ENCODE measurements around the gene SSBP4. TPM values are rescaled to one million over a fixed set of nuclear protein-coding genes. Genes with fewer than 3 reads are reported as not detected.

The SSBP4 gene
- total and polyA plus RNA-seq, 2 donors (not counting 1 experiment from before 2014, with no cell fraction given): 37.0 to 64.2 TPM

DNA sequence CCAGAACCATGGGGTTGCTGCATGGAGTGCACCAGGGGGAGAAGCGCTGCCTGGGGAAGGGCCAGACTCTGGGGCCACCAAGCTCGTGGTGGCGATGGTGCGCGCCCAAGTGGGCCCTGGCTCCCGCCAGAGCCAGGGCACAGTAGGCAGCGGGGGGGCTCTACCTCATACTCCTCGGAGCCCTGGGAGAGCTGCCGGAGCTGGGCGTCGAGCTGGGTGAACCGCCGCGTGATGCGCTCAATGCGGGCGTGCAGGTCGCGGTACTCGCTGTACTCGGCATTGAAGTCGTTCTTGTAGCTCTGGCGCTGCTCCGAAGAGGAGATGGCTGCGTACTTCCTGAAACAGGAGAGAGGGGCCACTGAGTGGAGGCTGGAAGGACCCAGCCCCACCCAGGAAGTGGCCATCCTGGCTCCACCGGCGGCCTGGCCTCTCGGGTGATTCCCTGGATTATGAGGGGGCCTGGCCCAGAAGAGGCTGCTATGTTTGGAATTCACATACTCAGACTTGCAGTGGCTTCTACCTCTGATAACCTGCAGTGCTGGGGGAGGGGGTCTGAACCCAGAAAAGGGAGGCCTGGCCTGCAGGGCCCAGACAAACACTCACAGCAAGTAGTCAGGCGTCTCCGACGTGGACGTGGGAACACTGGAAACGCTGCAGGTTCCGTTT lies 27.1 kb downstream of the SSBP4 start:
- DNase-seq (no peak), ATAC-seq (ENCODE audit: low read depth) (no peak)
- Mint-ChIP-seq H3K27me3 (no peaks in the 10 kb centered on the region), H3K4me1 (peaks cover 16% of the 10 kb centered on the region), H3K9me3 (ENCODE audit: insufficient read depth) (no peaks in the 10 kb centered on the region), H3K4me3 (no peak overlapping the region), H3K27ac (no peak overlapping the region)
- H3K4me1 ChIP-seq (ENCODE audit: control insufficient read depth in 2 of 2, insufficient read depth in 2 of 2, low read length in 2 of 2): peaks cover 4 to 12% of the 10 kb centered on the region in 2 donors
- 98% methylated on average over 34 of the region's 34 CpGs for WGBS (ENCODE audit: insufficient coverage)
- no peak for TF ChIP-seq CTCF (IDR thresholded peaks at IDR 0.05)
- TF ChIP-seq EZH2 (IDR thresholded peaks at IDR 0.05; ENCODE audit: borderline replicate concordance, insufficient read depth, low read depth, low read length, poor library complexity, severe bottlenecking): no peak
- peaks cover 36% of the 10 kb centered on the region for H3K79me2 ChIP-seq (ENCODE audit: control insufficient read depth, insufficient read depth, low read length)
- H3K27me3 ChIP-seq (replicated peaks in 1 of 4; ENCODE audit: control extremely low read depth in 1 of 4, control insufficient read depth in 3 of 4, insufficient read depth in 4 of 4, low read length in 3 of 4): no peaks in the 10 kb centered on the region
- no peak overlapping the region for H3K27ac ChIP-seq (ENCODE audit: low read length in 2 of 2)
- POLR2A ChIA-PET: no interaction called here
- H2AFZ ChIP-seq (ENCODE audit: insufficient read depth, low read depth, low read length, poor library complexity, severe bottlenecking): no peak overlapping the region
- no peaks in the 10 kb centered on the region for H3K9me3 ChIP-seq (ENCODE audit: control extremely low read depth in 1 of 3, control insufficient read depth in 2 of 3, insufficient read depth in 1 of 3, low read length in 2 of 3)
- H3K4me2 ChIP-seq (replicated peaks; ENCODE audit: low read depth, low read length, poor library complexity, severe bottlenecking): no peak overlapping the region
- H3K9ac ChIP-seq (ENCODE audit: low read length): no peak overlapping the region
- intact Hi-C loops (cut with micrococcal nuclease): no loop called here
- CTCF ChIA-PET: no interaction called here
- H3K36me3 ChIP-seq (replicated peaks in 1 of 2; ENCODE audit: control extremely low read depth in 1 of 2, control insufficient read depth in 1 of 2, extremely low read depth in 1 of 2, insufficient read depth in 2 of 2, low read length in 1 of 2): peaks cover 0 to 72% of the 10 kb centered on the region in 2 experiments
- peaks cover 52% of the 10 kb centered on the region for H4K20me1 ChIP-seq (ENCODE audit: control insufficient read depth, insufficient read depth, low read length, poor library complexity, severe bottlenecking)
- no peak overlapping the region for H3K4me3 ChIP-seq (ENCODE audit: control extremely low read depth in 1 of 5, extremely low read depth in 1 of 5, insufficient read depth in 1 of 5, low read depth in 2 of 5, low read length in 4 of 5)

DNA sequence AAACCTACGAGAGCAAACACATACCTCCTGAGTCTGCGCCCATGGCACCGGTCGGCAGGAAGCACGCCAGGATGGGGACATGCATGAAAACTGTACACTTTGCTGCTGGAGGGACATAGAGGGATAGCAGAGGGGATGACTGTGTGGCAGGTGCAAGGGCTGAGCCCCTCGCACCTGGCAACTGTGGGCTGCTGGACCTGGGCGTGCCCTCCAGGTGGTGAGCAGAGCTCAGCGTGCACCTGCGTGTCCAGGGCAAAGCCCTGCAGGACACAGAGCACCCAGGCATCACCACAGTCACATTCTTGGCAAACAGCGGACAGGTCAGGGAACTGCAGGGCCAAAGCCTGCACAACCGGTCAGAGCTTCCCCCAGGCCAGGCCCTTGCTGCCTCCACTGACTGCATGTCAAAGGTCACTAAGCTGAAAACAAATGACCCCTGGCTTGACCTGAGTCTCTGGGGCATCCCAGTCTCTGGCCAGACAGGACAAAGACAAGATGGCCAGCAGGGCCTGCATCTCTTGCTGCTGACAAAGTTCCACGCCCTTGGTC lies 27.7 kb downstream of the SSBP4 start:
- CTCF ChIA-PET: interaction anchor here (7.6 kb wide), 1 partner anchor 16 kb away, joined by 85 read pairs; no protein-coding TSS in a partner anchor
- Mint-ChIP-seq H3K27ac (no peak overlapping the region), H3K9me3 (ENCODE audit: insufficient read depth) (no peaks in the 10 kb centered on the region), H3K4me3 (no peak overlapping the region), H3K27me3 (no peaks in the 10 kb centered on the region), H3K4me1 (peaks cover 14% of the 10 kb centered on the region)
- no peak for DNase-seq
- Histone ChIP-seq H3K27ac (ENCODE audit: low read length in 2 of 2) (no peak overlapping the region), H3K27me3 (replicated peaks in 1 of 4; ENCODE audit: control extremely low read depth in 1 of 4, control insufficient read depth in 3 of 4, insufficient read depth in 4 of 4, low read length in 3 of 4) (no peaks in the 10 kb centered on the region), H2AFZ (ENCODE audit: insufficient read depth, low read depth, low read length, poor library complexity, severe bottlenecking) (no peak overlapping the region), H3K36me3 (replicated peaks in 1 of 2; ENCODE audit: control extremely low read depth in 1 of 2, control insufficient read depth in 1 of 2, extremely low read depth in 1 of 2, insufficient read depth in 2 of 2, low read length in 1 of 2) (peaks cover 0 to 73% of the 10 kb centered on the region in 2 experiments), H3K4me3 (ENCODE audit: control extremely low read depth in 1 of 5, extremely low read depth in 1 of 5, insufficient read depth in 1 of 5, low read depth in 2 of 5, low read length in 4 of 5) (no peak overlapping the region), H3K9me3 (ENCODE audit: control extremely low read depth in 1 of 3, control insufficient read depth in 2 of 3, insufficient read depth in 1 of 3, low read length in 2 of 3) (no peaks in the 10 kb centered on the region), H3K9ac (ENCODE audit: low read length) (no peak overlapping the region), H4K20me1 (ENCODE audit: control insufficient read depth, insufficient read depth, low read length, poor library complexity, severe bottlenecking) (peaks cover 57% of the 10 kb centered on the region), H3K4me2 (replicated peaks; ENCODE audit: low read depth, low read length, poor library complexity, severe bottlenecking) (no peak overlapping the region), H3K4me1 (ENCODE audit: control insufficient read depth in 2 of 2, insufficient read depth in 2 of 2, low read length in 2 of 2) (peaks cover 4 to 11% of the 10 kb centered on the region in 2 donors), H3K79me2 (ENCODE audit: control insufficient read depth, insufficient read depth, low read length) (peaks cover 36% of the 10 kb centered on the region)
- ATAC-seq (ENCODE audit: low read depth): no peak
- intact Hi-C loops (cut with micrococcal nuclease): no loop called here
- POLR2A ChIA-PET: no interaction called here
- WGBS (ENCODE audit: insufficient coverage): 94% methylated on average over 12 of the region's 12 CpGs
- TF ChIP-seq EZH2 (IDR thresholded peaks at IDR 0.05; ENCODE audit: borderline replicate concordance, insufficient read depth, low read depth, low read length, poor library complexity, severe bottlenecking) (no peak), CTCF (IDR thresholded peaks at IDR 0.05) (no peak)
